Colonic mucosa (tissue), 4 donors: ENCODE measurements around the gene DENND1A. TPM values are rescaled to one million over a fixed set of nuclear protein-coding genes. Genes with fewer than 3 reads are reported as not detected.

Experiments
- DNase-seq: peaks from one replicate; pipeline ENCODE4 v3.0.0-alpha.2; 2020
- H3K27ac ChIP-seq: fragments of 200-600 bp; one replicate; pipeline ENCODE4 v1.8.0; 2021
- H3K27me3 ChIP-seq: fragments of 200-600 bp; one replicate; pipeline ENCODE4 v1.8.0; 2021
- H3K36me3 ChIP-seq: fragments of 200-600 bp; one replicate; pipeline ENCODE4 v1.8.0; 2021
- H3K4me1 ChIP-seq: fragments of 200-600 bp; one replicate; pipeline ENCODE4 v1.8.0; 2021; ENCODE audit warnings: mild to moderate bottlenecking
- H3K4me3 ChIP-seq: fragments of 200-600 bp; one replicate; pipeline ENCODE4 v1.8.0; 2021
- H3K9ac ChIP-seq, 2 donors: one replicate each; pipeline ENCODE4 v1.7.0; 2013; ENCODE audit warnings: control low read depth in 2 of 2, low read depth in 2 of 2, low read length in 2 of 2
- H3K9me3 ChIP-seq: fragments of 200-600 bp; one replicate; pipeline ENCODE4 v1.8.0; 2021
- intact Hi-C: fragments of 100-400 bp; cut with DNase I; formaldehyde crosslinking; loops from one replicate; pipeline ENCODE4 v1.14.1; 2022
- total RNA-seq, 2 donors: library from RNA; stranded (reverse); fragmentation: NEBNext Ultra II Directional in 1 of 2; extraction: Animal tissue kit (Norgen Biotek cat#: 25700) in 1 of 2; gene quantifications; one replicate each; pipeline ENCODE4 v1.2.1, GENCODE V29; 2021
- TF ChIP-seq, protein P1 (sequence below): fragments of 200-600 bp; IDR thresholded peaks from one replicate; pipeline ENCODE4 v1.8.0; 2022; ENCODE audit warnings: antibody characterized with exemption, mild to moderate bottlenecking
- donor health status: healthy.
- donor health status: DM: no; HTN: no; CAD: no.
- donor health status: DM: no; HTN: no; CAD: no.

DENND1A gene
- total RNA-seq, 2 donors from 2014 or later, result 34.3 to 39.9 TPM

DNA sequence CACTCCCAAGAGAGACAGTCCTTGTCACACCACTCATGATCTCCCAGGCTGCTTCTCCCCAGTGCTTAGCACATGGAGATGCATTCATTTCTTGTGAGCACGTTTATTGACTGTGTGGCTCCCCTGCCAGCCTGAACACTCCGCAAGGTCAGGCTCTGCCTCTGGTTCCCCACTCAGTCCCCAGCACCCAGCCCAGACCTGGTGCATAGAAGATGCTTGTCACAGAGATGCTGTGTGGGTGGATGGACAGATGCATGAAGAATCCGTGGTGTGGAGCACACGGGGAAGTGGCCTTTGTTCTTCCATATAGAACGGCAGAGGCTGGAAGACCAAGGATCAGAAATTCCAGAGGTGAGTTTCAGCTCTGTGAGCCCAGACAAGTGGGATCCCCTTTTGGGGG lies 587.7 kb downstream of the DENND1A start:
- H3K9me3 ChIP-seq, result no peaks in the 10 kb centered on the region
- no peaks in the 10 kb centered on the region for H3K36me3 ChIP-seq
- H3K9ac ChIP-seq, result no peak overlapping the region
- intact Hi-C loops, result loop anchor here (10.0 kb wide), 1 partner anchor 117 kb away; no protein-coding TSS in a partner anchor
- DNase-seq, result no peak
- no peak overlapping the region for H3K4me3 ChIP-seq
- H3K27me3 ChIP-seq, result no peaks in the 10 kb centered on the region
- no peak overlapping the region for H3K27ac ChIP-seq
- TF ChIP-seq, protein P1, sequence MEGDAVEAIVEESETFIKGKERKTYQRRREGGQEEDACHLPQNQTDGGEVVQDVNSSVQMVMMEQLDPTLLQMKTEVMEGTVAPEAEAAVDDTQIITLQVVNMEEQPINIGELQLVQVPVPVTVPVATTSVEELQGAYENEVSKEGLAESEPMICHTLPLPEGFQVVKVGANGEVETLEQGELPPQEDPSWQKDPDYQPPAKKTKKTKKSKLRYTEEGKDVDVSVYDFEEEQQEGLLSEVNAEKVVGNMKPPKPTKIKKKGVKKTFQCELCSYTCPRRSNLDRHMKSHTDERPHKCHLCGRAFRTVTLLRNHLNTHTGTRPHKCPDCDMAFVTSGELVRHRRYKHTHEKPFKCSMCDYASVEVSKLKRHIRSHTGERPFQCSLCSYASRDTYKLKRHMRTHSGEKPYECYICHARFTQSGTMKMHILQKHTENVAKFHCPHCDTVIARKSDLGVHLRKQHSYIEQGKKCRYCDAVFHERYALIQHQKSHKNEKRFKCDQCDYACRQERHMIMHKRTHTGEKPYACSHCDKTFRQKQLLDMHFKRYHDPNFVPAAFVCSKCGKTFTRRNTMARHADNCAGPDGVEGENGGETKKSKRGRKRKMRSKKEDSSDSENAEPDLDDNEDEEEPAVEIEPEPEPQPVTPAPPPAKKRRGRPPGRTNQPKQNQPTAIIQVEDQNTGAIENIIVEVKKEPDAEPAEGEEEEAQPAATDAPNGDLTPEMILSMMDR, result no peak
- no peaks in the 10 kb centered on the region for H3K4me1 ChIP-seq

DNA sequence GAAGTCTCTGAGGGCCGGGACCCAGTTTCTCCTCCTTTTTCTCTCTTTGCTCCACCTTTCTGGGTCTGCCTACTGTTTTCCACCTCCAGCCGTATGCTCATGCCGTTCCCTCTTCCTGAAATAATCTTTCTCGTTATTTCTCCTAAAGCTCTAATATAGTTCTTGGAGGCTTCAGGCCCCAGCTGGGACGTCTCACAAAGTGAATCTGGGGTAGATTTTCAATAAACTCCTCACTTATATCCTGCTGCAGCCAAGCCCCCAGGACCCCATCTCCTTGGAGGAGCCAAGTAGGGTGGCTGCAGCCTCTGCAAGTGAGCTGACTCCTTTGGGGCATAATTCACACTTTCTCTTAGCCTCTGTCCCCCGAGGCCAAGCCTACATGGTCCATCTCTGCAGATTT lies 588.1 kb downstream of the DENND1A start:
- Histone ChIP-seq H3K9me3 (no peaks in the 10 kb centered on the region), H3K36me3 (no peaks in the 10 kb centered on the region), H3K27me3 (no peaks in the 10 kb centered on the region), H3K4me1 (no peaks in the 10 kb centered on the region), H3K9ac (no peak overlapping the region), H3K4me3 (no peak overlapping the region), H3K27ac (no peak overlapping the region)
- no peak for DNase-seq
- TF ChIP-seq, protein P1, result no peak
- intact Hi-C loops, result loop anchor here (10.0 kb wide), 1 partner anchor 117 kb away; no protein-coding TSS in a partner anchor

DNA sequence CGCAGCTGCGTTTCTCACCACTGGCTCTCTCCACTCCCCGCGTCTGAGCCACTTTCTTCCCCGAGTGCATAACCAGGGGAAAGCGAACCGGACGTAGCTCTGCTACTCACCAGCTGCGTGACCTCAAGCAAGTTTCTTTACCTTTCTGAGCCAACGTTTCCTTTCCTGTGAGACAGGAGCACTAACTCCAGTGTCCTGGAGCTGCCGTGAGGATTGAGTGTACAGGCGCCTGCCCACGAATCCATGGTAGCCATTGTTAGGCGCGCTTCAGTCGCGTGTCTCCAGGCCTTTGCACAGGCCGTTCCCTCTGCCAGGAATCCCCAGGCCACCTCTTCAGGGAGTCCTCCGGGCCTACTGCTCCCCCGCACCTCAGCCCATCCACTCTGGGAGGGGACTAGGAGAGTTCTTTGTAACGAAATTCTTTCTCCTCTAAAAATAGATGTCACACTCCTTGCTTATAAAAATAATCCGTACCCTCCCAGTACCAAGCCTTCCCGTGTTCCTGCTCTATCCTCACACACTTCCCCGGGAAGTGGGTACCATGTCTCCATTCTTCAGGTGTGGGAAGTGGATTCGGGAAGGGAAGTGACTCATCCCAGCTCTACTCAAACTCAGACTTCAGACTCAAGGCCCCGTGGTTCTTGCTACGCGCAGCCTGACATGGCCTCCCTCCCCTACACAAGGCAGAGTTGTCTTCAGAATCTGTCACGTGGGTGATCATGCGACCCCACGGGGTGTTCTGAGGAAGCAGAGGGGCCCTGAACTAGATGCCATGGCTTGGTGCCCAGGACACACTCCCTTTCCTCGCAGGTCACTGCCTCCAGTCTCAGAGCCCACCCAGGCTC lies 590.0 kb downstream of the DENND1A start:
- H3K36me3 ChIP-seq, result no peaks in the 10 kb centered on the region

DNA sequence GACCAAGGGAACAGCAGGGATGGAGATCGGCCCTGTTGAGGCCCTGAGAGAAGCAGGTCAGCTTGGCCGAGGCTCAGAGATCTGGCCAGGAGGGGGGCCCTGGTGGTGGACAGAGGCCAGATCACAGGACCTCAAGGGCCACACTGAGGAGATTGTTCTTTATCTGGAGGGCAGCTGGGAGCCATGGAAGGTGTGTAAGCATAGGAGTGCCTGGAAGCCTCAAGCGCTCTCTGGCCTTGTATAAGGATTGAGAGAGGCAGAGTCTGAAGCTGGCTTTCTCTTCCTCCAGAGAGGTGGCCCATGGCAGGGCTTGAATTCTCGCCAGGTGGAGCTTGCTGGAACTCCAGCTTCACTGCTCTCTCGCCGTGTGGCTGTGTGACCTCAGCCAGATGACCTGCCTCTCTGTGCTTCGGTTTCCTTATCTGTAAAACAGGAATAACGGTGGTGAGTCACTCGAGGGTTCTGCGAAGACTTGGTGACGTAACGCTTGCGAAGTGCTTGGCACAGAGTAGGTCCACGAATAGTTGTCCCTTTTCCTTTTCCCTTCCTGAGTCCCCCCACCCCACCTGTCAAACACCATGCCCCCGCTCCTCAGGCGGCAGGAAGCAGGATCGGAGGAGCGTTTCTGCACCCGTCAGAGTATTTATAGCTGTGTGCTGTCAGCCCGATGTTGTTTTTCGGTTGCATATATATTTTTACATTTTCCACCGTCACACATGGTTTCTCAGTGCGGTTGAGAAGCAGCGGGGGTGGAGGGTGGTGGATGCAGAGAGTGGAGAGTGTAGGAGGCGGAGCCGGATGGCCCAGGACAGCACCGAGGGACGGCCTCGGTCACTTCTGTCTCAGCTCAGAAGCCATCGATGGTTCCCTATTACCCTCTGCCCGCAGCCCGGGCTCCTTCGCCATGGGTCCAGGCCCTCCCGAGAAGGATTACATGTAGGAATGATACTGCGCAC lies 590.9 kb downstream of the DENND1A start:
- TF ChIP-seq, protein P1, result no peak
- H3K4me3 ChIP-seq, result peak overlapping the region; percentile 12
- peak overlapping the region; percentile 26 for H3K27ac ChIP-seq
- no peaks in the 10 kb centered on the region for H3K36me3 ChIP-seq
- no peaks in the 10 kb centered on the region for H3K27me3 ChIP-seq
- H3K9ac ChIP-seq, result no peak overlapping the region
- no peak for DNase-seq
- no peaks in the 10 kb centered on the region for H3K9me3 ChIP-seq
- no peaks in the 10 kb centered on the region for H3K4me1 ChIP-seq
- intact Hi-C loops, result no loop called here

More for the DNA sequence above, 590.0 kb downstream of the DENND1A start:
- intact Hi-C loops, result loop anchor here (10.0 kb wide), 1 partner anchor 115 kb away; no protein-coding TSS in a partner anchor
- Histone ChIP-seq H3K4me3 (peak overlapping the region; percentile 12), H3K9ac (no peak overlapping the region), H3K27ac (no peak overlapping the region), H3K4me1 (no peaks in the 10 kb centered on the region), H3K27me3 (no peaks in the 10 kb centered on the region), H3K9me3 (no peaks in the 10 kb centered on the region)
- no peak for DNase-seq
- TF ChIP-seq, protein P1, result no peak

DNA sequence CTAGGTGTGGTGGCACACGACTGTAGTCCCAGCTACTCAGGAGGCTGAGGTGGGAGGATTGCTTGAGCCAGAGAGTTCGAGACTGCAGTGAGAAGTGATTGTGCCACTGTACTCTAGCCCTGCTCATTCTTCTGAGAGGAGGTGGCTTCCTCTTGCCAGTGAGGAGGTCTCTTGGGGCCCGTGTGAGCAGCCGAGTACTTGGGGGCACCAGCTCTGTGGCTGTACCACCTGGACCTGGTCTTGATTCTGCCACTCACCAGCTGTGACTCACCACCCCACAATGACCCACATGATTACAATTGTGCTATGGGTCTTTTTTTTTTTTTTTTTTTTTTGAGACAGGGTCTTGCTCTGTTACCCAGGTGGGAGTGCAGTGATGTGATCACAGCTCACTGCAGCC lies 592.0 kb downstream of the DENND1A start:
- no peak overlapping the region for H3K27ac ChIP-seq
- intact Hi-C loops, result no loop called here
- H3K27me3 ChIP-seq, result no peaks in the 10 kb centered on the region
- H3K4me1 ChIP-seq, result no peaks in the 10 kb centered on the region
- no peak overlapping the region for H3K4me3 ChIP-seq
- no peak overlapping the region for H3K9ac ChIP-seq
- no peaks in the 10 kb centered on the region for H3K9me3 ChIP-seq
- no peaks in the 10 kb centered on the region for H3K36me3 ChIP-seq
- TF ChIP-seq, protein P1, result no peak
- no peak for DNase-seq
